DOHH2 (cell line): Measurements from ENCODE around the gene SLC66A1.
"Not testable (repeated sequence)": the region's sequence is repeated elsewhere in the genome, so short reads cannot be mapped to it uniquely, and the experiment has no call there.

ENCODE experiments used
- H3F3A ChIP-seq: fragments of 200-600 bp; sonication (generic), shearing (Covaris generic); 2 replicates; pipeline ENCODE4 v1.6.0; 2016; ENCODE audit warnings: antibody characterized with exemption, mild to moderate bottlenecking; ENCODE audit not compliant: control insufficient read depth, insufficient read depth
- H3K27ac ChIP-seq: fragments of 200-600 bp; sonication (generic); 2 replicates; pipeline ENCODE4 v1.5.1; 2014; ENCODE audit warnings: low read depth, mild to moderate bottlenecking, low read length, moderate library complexity
- H3K27me3 ChIP-seq: fragments of 200-600 bp; sonication (generic); 2 replicates; pipeline ENCODE4 v1.6.1; 2014; ENCODE audit warnings: mild to moderate bottlenecking, low read length, mixed read lengths; ENCODE audit not compliant: control insufficient read depth
- H3K36me3 ChIP-seq: fragments of 200-600 bp; sonication (generic); 2 replicates; pipeline ENCODE4 v1.6.1; 2014; ENCODE audit warnings: mild to moderate bottlenecking, low read length, moderate library complexity, mixed read lengths; ENCODE audit not compliant: control insufficient read depth
- H3K4me1 ChIP-seq: fragments of 200-600 bp; sonication (generic); 2 replicates; pipeline ENCODE4 v1.6.1; 2014; ENCODE audit warnings: mild to moderate bottlenecking, low read length, mixed read lengths; ENCODE audit not compliant: control insufficient read depth
- H3K4me2 ChIP-seq: fragments of 200-600 bp; sonication (generic); 2 replicates; pipeline ENCODE4 v1.6.0; 2014; ENCODE audit warnings: mild to moderate bottlenecking, low read length, moderate library complexity
- H3K4me3 ChIP-seq: fragments of 200-600 bp; sonication (generic); 2 replicates; pipeline ENCODE4 v1.5.1; 2014; ENCODE audit warnings: mild to moderate bottlenecking, low read length, mixed read lengths
- H3K79me2 ChIP-seq: fragments of 200-600 bp; sonication (generic); 2 replicates; pipeline ENCODE4 v1.6.1; 2014; ENCODE audit warnings: mild to moderate bottlenecking, low read length, mixed read lengths; ENCODE audit not compliant: control insufficient read depth
- H3K9me2 ChIP-seq: fragments of 200-600 bp; sonication (generic); replicated peaks from 2 replicates; pipeline ENCODE4 v1.6.1; 2014; ENCODE audit warnings: mild to moderate bottlenecking, low read length, mixed read lengths; ENCODE audit not compliant: control insufficient read depth
- H3K9me3 ChIP-seq: fragments of 200-600 bp; sonication (generic); 2 replicates; pipeline ENCODE4 v1.6.1; 2014; ENCODE audit warnings: antibody characterized with exemption, low read length, mixed read lengths; ENCODE audit not compliant: control insufficient read depth, insufficient read depth
- H4K20me1 ChIP-seq: fragments of 200-600 bp; sonication (generic); 2 replicates; pipeline ENCODE4 v1.6.0; 2014; ENCODE audit warnings: low read depth, mild to moderate bottlenecking, antibody characterized with exemption, low read length, moderate library complexity; ENCODE audit not compliant: control insufficient read depth, insufficient read depth
- CTCF ChIP-seq: fragments of 200-600 bp; sonication (generic); IDR thresholded peaks from one replicate; pipeline ENCODE4 v1.5.1; 2014; ENCODE audit warnings: antibody characterized with exemption, mild to moderate bottlenecking, low read depth, low read length; ENCODE audit not compliant: poor library complexity, severe bottlenecking
- EZH2phosphoT487 ChIP-seq: fragments of 200-600 bp; sonication (generic); IDR thresholded peaks from 2 replicates; pipeline ENCODE4 v1.6.1; 2017; ENCODE audit warnings: borderline replicate concordance, mild to moderate bottlenecking, antibody characterized with exemption, low read length, moderate library complexity, mixed read lengths

Gene SLC66A1

GRCh38 chr1:19272064-19272463 lies 40.1 kb upstream of the SLC66A1 start:
- H3K9me3 ChIP-seq = peaks cover 5% of the 10 kb centered on the region; the same call in 1 of the 2 replicates
- H3K36me3 ChIP-seq = no peaks in the 10 kb centered on the region
- no peaks in the 10 kb centered on the region for H3K27me3 ChIP-seq
- no peak for TF ChIP-seq CTCF
- no peak for TF ChIP-seq EZH2phosphoT487
- no peaks in the 10 kb centered on the region for H3K9me2 ChIP-seq
- H3K4me2 ChIP-seq = no peak overlapping the region
- no peaks in the 10 kb centered on the region for H3K79me2 ChIP-seq
- H4K20me1 ChIP-seq = no peaks in the 10 kb centered on the region
- no peak overlapping the region for H3K27ac ChIP-seq
- H3K4me3 ChIP-seq = no peak overlapping the region
- H3K4me1 ChIP-seq = no peaks in the 10 kb centered on the region
- no peaks in the 10 kb centered on the region for H3F3A ChIP-seq

- Histone ChIP-seq H3K4me2 (no peak overlapping the region), H3K4me3 (no peak overlapping the region), H3K27me3 (no peaks in the 10 kb centered on the region), H3K27ac (no peak overlapping the region), H3K4me1 (no peaks in the 10 kb centered on the region), H3K79me2 (no peaks in the 10 kb centered on the region), H3F3A (no peaks in the 10 kb centered on the region), H4K20me1 (no peaks in the 10 kb centered on the region), H3K36me3 (no peaks in the 10 kb centered on the region), H3K9me2 (no peaks in the 10 kb centered on the region), H3K9me3 (peaks cover 5% of the 10 kb centered on the region; the same call in 1 of the 2 replicates)
- TF ChIP-seq EZH2phosphoT487 (no peak), CTCF (no peak)
Measured at GRCh38 chr1:19273106-19273843, 38.9 kb upstream of the SLC66A1 start.

- H3F3A ChIP-seq, H3K27ac ChIP-seq, H3K9me2 ChIP-seq, H3K4me3 ChIP-seq, H3K4me1 ChIP-seq, H4K20me1 ChIP-seq, H3K9me3 ChIP-seq, H3K4me2 ChIP-seq, H3K79me2 ChIP-seq, H3K36me3 ChIP-seq, H3K27me3 ChIP-seq: not testable (repeated sequence)
Measured at GRCh38 chr1:19273844-19274531, 38.1 kb upstream of the SLC66A1 start.

GRCh38 chr1:19274636-19275035 lies 37.5 kb upstream of the SLC66A1 start:
- peaks cover 5% of the 10 kb centered on the region; the same call in 1 of the 2 replicates for H3K9me3 ChIP-seq
- no peak overlapping the region for H3K27ac ChIP-seq
- H3K79me2 ChIP-seq = no peaks in the 10 kb centered on the region
- H3K4me1 ChIP-seq = no peaks in the 10 kb centered on the region
- no peaks in the 10 kb centered on the region for H3K9me2 ChIP-seq
- H3K4me3 ChIP-seq = no peak overlapping the region
- no peaks in the 10 kb centered on the region for H3K36me3 ChIP-seq
- TF ChIP-seq EZH2phosphoT487 (no peak), CTCF (no peak)
- H3K4me2 ChIP-seq = no peak overlapping the region
- no peaks in the 10 kb centered on the region for H3F3A ChIP-seq
- no peaks in the 10 kb centered on the region for H4K20me1 ChIP-seq
- H3K27me3 ChIP-seq = no peaks in the 10 kb centered on the region
